K562 (cell line): ENCODE data around the gene ATP5PD. TPM values are rescaled to one million over a fixed set of nuclear protein-coding genes. Genes with fewer than 3 reads are reported as not detected.

Source experiments
- BMI1 ChIP-seq: fragments of 150-350 bp; IDR thresholded peaks from 2 replicates; pipeline ENCODE4 v1.6.1; 2014; ENCODE audit warnings: low read length
- CEBPG ChIP-seq, 3 experiments: fragments of 200-800 bp in 1 of 3; sonication (Bioruptor generic) in 1 of 3; sonication (generic) in 1 of 3; formaldehyde crosslinking in 1 of 3; IDR thresholded peaks in 2 of 3; conservative IDR thresholded peaks in 1 of 3; 2 replicates each; pipeline versions ENCODE4 v1.6.1 to v1.8.0; 2016 to 2022; ENCODE audit warnings: missing compliant biosample characterization in 2 of 3, missing genetic modification characterization in 2 of 3, mild to moderate bottlenecking in 1 of 3, missing genetic modification reagents in 1 of 3
- PBX2 ChIP-seq, 2 experiments: IDR thresholded peaks in 1 of 2; conservative IDR thresholded peaks in 1 of 2; 2 replicates each; pipeline ENCODE4 v1.6.1; 2016; ENCODE audit warnings: low read depth in 2 of 2, mild to moderate bottlenecking in 1 of 2, missing compliant biosample characterization in 1 of 2, missing genetic modification characterization in 1 of 2, moderate library complexity in 1 of 2
- PRDM10 ChIP-seq: fragments of 450-650 bp; IDR thresholded peaks from 2 replicates; pipeline ENCODE4 v1.6.1; 2018; ENCODE audit not compliant: partially characterized antibody
- RAD51 ChIP-seq: fragments of 450-650 bp; IDR thresholded peaks from 2 replicates; pipeline ENCODE4 v1.7.1; 2016; ENCODE audit warnings: low read depth, mild to moderate bottlenecking, borderline replicate concordance
- RFX5 ChIP-seq: IDR thresholded peaks from 2 replicates; pipeline ENCODE4 v1.6.1; 2011; ENCODE audit warnings: low read depth, mild to moderate bottlenecking, improper control_type of control experiment, low read length
- ZNF146 ChIP-seq: IDR thresholded peaks from one replicate; pipeline ENCODE4 v1.6.1; 2018; ENCODE audit warnings: missing compliant biosample characterization; ENCODE audit not compliant: unreplicated experiment
- ZNF354B ChIP-seq: fragments of 250-450 bp; sonication (Bioruptor Pico); IDR thresholded peaks from 2 replicates; pipeline ENCODE4 v1.4.0; 2020
- ZNF518B ChIP-seq: fragments of 250-450 bp; sonication (Bioruptor Pico); IDR thresholded peaks from 2 replicates; pipeline ENCODE4 v1.5.0; 2021; ENCODE audit warnings: mild to moderate bottlenecking, moderate library complexity
- polyA plus RNA-seq, 8 experiments: library from polyadenylated mRNA; depleted of rRNA in 4 of 8; stranded (reverse) in 5 of 8; unstranded in 3 of 8; fragments of >200 nt; fragmentation: Nextera tagmentation in 2 of 8; fragmentation: Illumina TruSeq in 1 of 8; extraction: Ambion mirVana in 2 of 8; extraction: Trizol in 1 of 8; gene quantifications; 2 replicates each; pipeline versions ENCODE4 v1.2.1 to v1.2.3, GENCODE V29; 2011 to 2014; ENCODE audit warnings: inconsistent platforms in 1 of 8, missing spikeins in 1 of 8
- total RNA-seq, 7 experiments: library from RNA; depleted of rRNA in 6 of 7; stranded (reverse); fragments of >200 nt in 6 of 7; fragmentation: Illumina TruSeq in 2 of 7; extraction: Trizol in 2 of 7; gene quantifications; 2 replicates each; pipeline versions ENCODE4 v1.2.1 to v1.2.3, GENCODE V29; 2011 to 2021; ENCODE audit warnings: low replicate concordance in 1 of 7

Gene ATP5PD
- total and polyA plus RNA-seq, 9 of the 15 experiments (the other 6 are each of a cell fraction or from before 2014, with no cell fraction given), result 271 to 828 (median 432) TPM

DNA sequence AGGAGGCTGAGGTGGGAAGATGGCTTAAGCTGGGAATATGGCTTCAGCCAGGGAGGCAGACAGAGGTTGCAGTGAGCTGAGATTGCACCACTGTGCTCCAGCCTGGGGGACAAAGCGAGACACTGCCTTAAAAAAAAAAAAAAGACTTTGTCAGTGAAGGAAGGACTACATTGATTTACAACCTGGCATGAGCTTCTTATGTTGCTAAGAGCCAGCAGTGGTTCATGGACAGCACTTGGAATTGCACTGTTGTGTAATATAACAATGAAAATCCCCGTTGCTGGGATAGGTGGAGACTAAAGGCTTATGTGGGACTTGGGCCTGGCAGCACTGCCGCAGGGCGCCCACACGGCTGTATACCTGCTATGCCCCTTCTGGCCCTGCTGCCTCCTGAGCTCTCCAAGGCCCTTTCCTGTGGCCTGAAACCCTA, 26.9 kb upstream of the ATP5PD start (continued):
- TF ChIP-seq PBX2 (CRISPR knock-in tag; IDR thresholded peaks at IDR 0.05; ENCODE audit: low read depth) (no peak), PBX2 (tag; conservative IDR thresholded peaks at IDR 0.05; ENCODE audit: low read depth) (peak; percentile 91), RAD51 (no peak), ZNF354B (CRISPR knock-in tag) (no peak), ZNF518B (CRISPR knock-in tag) (no peak), ZNF146 (CRISPR knock-in tag) (no peak), CEBPG (CRISPR knock-in tag; IDR thresholded peaks at IDR 0.05) (no peak), CEBPG (tag; conservative IDR thresholded peaks at IDR 0.05 in 1 of 2, IDR thresholded peaks at IDR 0.05 in 1 of 2) (peak in 1 of 2 experiments; percentile 25; a peak in 1 of 4 replicates), RFX5 (no peak), BMI1 (no peak), PRDM10 (peak; percentile 74)
